ENCODE results near the gene DDX6.

DDX6 gene

GRCh38 chr11:118748056-118748455, 42.9 kb downstream of the DDX6 start:
- H4K20me1 ChIP-seq (ENCODE audit: insufficient read depth, low read length): no peaks in the 10 kb centered on the region
- H3K36me3 ChIP-seq (ENCODE audit: insufficient read depth, low read length): peaks cover 45% of the 10 kb centered on the region
- H3K27me3 ChIP-seq (ENCODE audit: insufficient read depth, low read length): no peaks in the 10 kb centered on the region
- H3K9me3 ChIP-seq (ENCODE audit: low read length): no peaks in the 10 kb centered on the region
- H3K9ac ChIP-seq (ENCODE audit: low read length): no peak overlapping the region
- no peaks in the 10 kb centered on the region for H3K4me1 ChIP-seq (ENCODE audit: insufficient read depth, low read length, severe bottlenecking)
- H2AFZ ChIP-seq (ENCODE audit: low read length): no peak overlapping the region
- TF ChIP-seq CTCF (IDR thresholded peaks at IDR 0.05; ENCODE audit: low read length) (no peak), EZH2 (IDR thresholded peaks at IDR 0.05; ENCODE audit: borderline replicate concordance, low read length) (no peak)
- H3K4me3 ChIP-seq (ENCODE audit: low read depth, low read length, poor library complexity, severe bottlenecking): no peak overlapping the region
- H3F3A ChIP-seq (ENCODE audit: insufficient read depth, low read length): 0 out of 2 replicates have a peak, but pooled peaks cover 3% of the 10 kb centered on the region
- no peaks in the 10 kb centered on the region for H3K9me2 ChIP-seq (ENCODE audit: low read depth, low read length)
- H3K79me2 ChIP-seq (ENCODE audit: insufficient read depth, low read length): no peaks in the 10 kb centered on the region
- H3K27ac ChIP-seq (ENCODE audit: low read depth, low read length, poor library complexity, severe bottlenecking): no peak overlapping the region
- no peak overlapping the region for H3K4me2 ChIP-seq (ENCODE audit: low read length)

GRCh38 chr11:118746988-118747585, 43.9 kb downstream of the DDX6 start:
- Histone ChIP-seq H2AFZ (ENCODE audit: low read length) (no peak overlapping the region), H3K9ac (ENCODE audit: low read length) (no peak overlapping the region), H3K4me1 (ENCODE audit: insufficient read depth, low read length, severe bottlenecking) (no peaks in the 10 kb centered on the region), H3F3A (ENCODE audit: insufficient read depth, low read length) (0 out of 2 replicates have a peak, but pooled peaks cover 3% of the 10 kb centered on the region), H3K79me2 (ENCODE audit: insufficient read depth, low read length) (no peaks in the 10 kb centered on the region), H3K27ac (ENCODE audit: low read depth, low read length, poor library complexity, severe bottlenecking) (no peak overlapping the region), H3K27me3 (ENCODE audit: insufficient read depth, low read length) (no peaks in the 10 kb centered on the region), H3K9me3 (ENCODE audit: low read length) (no peaks in the 10 kb centered on the region), H3K36me3 (ENCODE audit: insufficient read depth, low read length) (peaks cover 35% of the 10 kb centered on the region), H3K4me2 (ENCODE audit: low read length) (no peak overlapping the region), H3K4me3 (ENCODE audit: low read depth, low read length, poor library complexity, severe bottlenecking) (no peak overlapping the region), H4K20me1 (ENCODE audit: insufficient read depth, low read length) (no peaks in the 10 kb centered on the region), H3K9me2 (ENCODE audit: low read depth, low read length) (no peaks in the 10 kb centered on the region)
- TF ChIP-seq EZH2 (IDR thresholded peaks at IDR 0.05; ENCODE audit: borderline replicate concordance, low read length) (no peak), CTCF (IDR thresholded peaks at IDR 0.05; ENCODE audit: low read length) (no peak)

- Histone ChIP-seq H3K9me2 (ENCODE audit: low read depth, low read length) (no peaks in the 10 kb centered on the region), H3K4me2 (ENCODE audit: low read length) (no peak overlapping the region), H3K4me3 (ENCODE audit: low read depth, low read length, poor library complexity, severe bottlenecking) (no peak overlapping the region), H3K79me2 (ENCODE audit: insufficient read depth, low read length) (no peaks in the 10 kb centered on the region), H3K27ac (ENCODE audit: low read depth, low read length, poor library complexity, severe bottlenecking) (no peak overlapping the region), H4K20me1 (ENCODE audit: insufficient read depth, low read length) (no peaks in the 10 kb centered on the region), H3K9ac (ENCODE audit: low read length) (no peak overlapping the region), H3F3A (ENCODE audit: insufficient read depth, low read length) (no peaks in the 10 kb centered on the region), H2AFZ (ENCODE audit: low read length) (no peak overlapping the region), H3K4me1 (ENCODE audit: insufficient read depth, low read length, severe bottlenecking) (no peaks in the 10 kb centered on the region), H3K36me3 (ENCODE audit: insufficient read depth, low read length) (peaks cover 8% of the 10 kb centered on the region; the same call in 1 of the 2 replicates), H3K9me3 (ENCODE audit: low read length) (no peaks in the 10 kb centered on the region), H3K27me3 (ENCODE audit: insufficient read depth, low read length) (no peaks in the 10 kb centered on the region)
- no peak for TF ChIP-seq CTCF (IDR thresholded peaks at IDR 0.05; ENCODE audit: low read length)
- TF ChIP-seq EZH2 (IDR thresholded peaks at IDR 0.05; ENCODE audit: borderline replicate concordance, low read length): no peak
Measured at GRCh38 chr11:118744046-118744445, 46.9 kb downstream of the DDX6 start.

Data from OCI-LY1 (cell line).